A673 (cell line): ENCODE measurements around the gene ARID3B.

Source experiments
- CTCF ChIP-seq: fragments of 300-800, 200-600 bp; sonication (generic); conservative IDR thresholded peaks from 2 replicates; pipeline ENCODE4 v1.5.1; 2017; ENCODE audit warnings: low read depth, mild to moderate bottlenecking, antibody characterized with exemption, low read length, moderate library complexity, mixed read lengths
- EZH2 ChIP-seq: fragments of 200-600 bp; sonication (generic); IDR thresholded peaks from 2 replicates; pipeline ENCODE4 v1.6.1; 2017; ENCODE audit warnings: borderline replicate concordance, low read depth, mild to moderate bottlenecking, mixed read lengths, antibody characterized with exemption, low read length; ENCODE audit not compliant: poor library complexity, severe bottlenecking

GRCh38 chr15:74506515-74506840 is 34.5 kb upstream of the ARID3B start:
- TF ChIP-seq CTCF (no peak), EZH2 (no peak)
